Hindlimb muscle (tissue), 1 donor: ENCODE measurements around the gene OGA. TPM values are rescaled to one million over a fixed set of nuclear protein-coding genes. Genes with fewer than 3 reads are reported as not detected.
"Not testable (repeated sequence)": the region's sequence is repeated elsewhere in the genome, so short reads cannot be mapped to it uniquely, and the experiment has no call there.

Source experiments
- DNase-seq: peaks from one replicate; pipeline ENCODE4 v3.0.0-alpha.2; 2013
- polyA plus RNA-seq: library from polyadenylated mRNA; unstranded; fragments of 120-200 nt; gene quantifications from one replicate; pipeline ENCODE4 v1.2.1, GENCODE V29; 2013; ENCODE audit not compliant: insufficient read length

OGA gene
- polyA plus RNA-seq, 1 donor, result 115 TPM

GRCh38 chr10:101797403-101798059 is 20.7 kb downstream of the OGA start:
- DNase-seq, result no peak

- no peak for DNase-seq
Measured at GRCh38 chr10:101793526-101793925, 24.7 kb downstream of the OGA start.

- no peak for DNase-seq
Measured at GRCh38 chr10:101789686-101790085, 28.6 kb downstream of the OGA start.

- not testable (repeated sequence) for DNase-seq
Measured at GRCh38 chr10:101789231-101789630, 29.0 kb downstream of the OGA start.

- DNase-seq, result no peak
Measured at GRCh38 chr10:101785801-101786200, 32.4 kb downstream of the OGA start.

GRCh38 chr10:101784558-101784957 is 33.7 kb downstream of the OGA start:
- no peak for DNase-seq

GRCh38 chr10:101783736-101784118 is 34.5 kb downstream of the OGA start:
- DNase-seq, result no peak

GRCh38 chr10:101782811-101783735 is 35.2 kb downstream of the OGA start, which contains the start of gene NPM3:
NPM3 (minus strand) TSS chr10:101783446; CDS start chr10:101783390, 56 bp downstream.
- peak; percentile 86 for DNase-seq

GRCh38 chr10:101781984-101782810 is 36.0 kb downstream of the OGA start:
- no peak for DNase-seq

GRCh38 chr10:101781655-101781983 is 36.6 kb downstream of the OGA start:
- no peak for DNase-seq

- peak; percentile 34 for DNase-seq
Measured at GRCh38 chr10:101780818-101781654, 37.2 kb downstream of the OGA start.

- DNase-seq, result no peak
Measured at GRCh38 chr10:101780187-101780817, 37.9 kb downstream of the OGA start.

GRCh38 chr10:101779544-101780186 is 38.6 kb downstream of the OGA start:
- peak; percentile 45 for DNase-seq

- DNase-seq, result no peak
Measured at GRCh38 chr10:101778781-101779543, 39.3 kb downstream of the OGA start.

GRCh38 chr10:101778151-101778780 is 40.0 kb downstream of the OGA start:
- no peak for DNase-seq

GRCh38 chr10:101777619-101778145 is 40.6 kb downstream of the OGA start:
- no peak for DNase-seq

- no peak for DNase-seq
Measured at GRCh38 chr10:101776161-101776817, 42.0 kb downstream of the OGA start.

GRCh38 chr10:101775273-101776160 is 42.7 kb downstream of the OGA start, which contains the start of gene FGF8:
FGF8 (minus strand) TSS chr10:101776114; CDS start chr10:101775900, 214 bp downstream.
- no peak for DNase-seq
